HG03571 (cell line): Measurements from ENCODE around the gene OXA1L.
A peak's percentile ranks its signal among the peaks of the same experiment; 100 is the strongest.
"Not testable (repeated sequence)": the region's sequence is repeated elsewhere in the genome, so short reads cannot be mapped to it uniquely, and the experiment has no call there.

Source experiments
- ATAC-seq: cut with Tn5 transposase; IDR thresholded peaks from one replicate; pipeline ENCODE4 v1.9.1; 2021; ENCODE audit not compliant: unreplicated experiment

The OXA1L gene

DNA sequence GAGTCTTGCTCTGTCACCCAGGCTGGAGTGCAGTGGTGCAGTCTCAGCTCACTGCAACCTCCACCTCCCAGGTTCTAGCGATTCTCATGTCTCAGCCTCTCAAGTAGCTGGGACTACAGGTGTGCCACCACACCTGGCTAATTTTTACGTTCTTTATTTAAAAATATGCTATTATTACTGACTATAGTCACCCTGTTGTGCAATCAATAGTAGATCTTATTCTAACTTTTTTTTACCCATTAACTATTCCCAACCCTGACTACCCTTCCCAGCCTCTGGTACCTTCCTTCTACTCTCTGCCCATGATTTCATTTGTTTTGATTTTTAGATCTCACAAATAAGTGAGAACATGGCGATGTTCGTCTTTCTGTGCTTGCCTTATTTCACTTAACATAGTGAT lies 2.5 kb downstream of the OXA1L start:
- no peak for ATAC-seq

GRCh38 chr14:22769369-22769768 lies 2.9 kb downstream of the OXA1L start:
- no peak for ATAC-seq

- no peak for ATAC-seq
These were observed 4.1 kb downstream of the OXA1L start for GRCh38 chr14:22770481-22771187.

DNA sequence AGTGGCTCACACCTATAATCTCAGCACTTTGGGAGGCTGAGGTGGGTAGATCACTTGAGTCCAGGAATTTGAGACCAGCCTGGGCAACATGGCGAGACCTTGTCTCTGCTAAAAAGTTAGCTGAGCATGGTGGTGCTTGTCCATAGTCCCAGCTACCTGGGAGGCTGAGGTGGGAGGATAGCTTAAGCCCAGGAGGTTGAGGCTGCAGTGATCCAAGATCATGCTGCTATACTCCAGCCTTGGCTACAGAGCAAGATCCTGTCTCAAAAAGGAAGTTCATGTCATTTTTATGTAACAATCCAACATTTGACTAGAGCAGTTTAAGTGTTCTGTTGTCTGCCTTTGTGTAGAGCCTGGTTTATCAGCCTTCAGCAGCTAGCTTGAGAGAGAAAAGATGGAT lies 6.2 kb downstream of the OXA1L start:
- no peak for ATAC-seq

DNA sequence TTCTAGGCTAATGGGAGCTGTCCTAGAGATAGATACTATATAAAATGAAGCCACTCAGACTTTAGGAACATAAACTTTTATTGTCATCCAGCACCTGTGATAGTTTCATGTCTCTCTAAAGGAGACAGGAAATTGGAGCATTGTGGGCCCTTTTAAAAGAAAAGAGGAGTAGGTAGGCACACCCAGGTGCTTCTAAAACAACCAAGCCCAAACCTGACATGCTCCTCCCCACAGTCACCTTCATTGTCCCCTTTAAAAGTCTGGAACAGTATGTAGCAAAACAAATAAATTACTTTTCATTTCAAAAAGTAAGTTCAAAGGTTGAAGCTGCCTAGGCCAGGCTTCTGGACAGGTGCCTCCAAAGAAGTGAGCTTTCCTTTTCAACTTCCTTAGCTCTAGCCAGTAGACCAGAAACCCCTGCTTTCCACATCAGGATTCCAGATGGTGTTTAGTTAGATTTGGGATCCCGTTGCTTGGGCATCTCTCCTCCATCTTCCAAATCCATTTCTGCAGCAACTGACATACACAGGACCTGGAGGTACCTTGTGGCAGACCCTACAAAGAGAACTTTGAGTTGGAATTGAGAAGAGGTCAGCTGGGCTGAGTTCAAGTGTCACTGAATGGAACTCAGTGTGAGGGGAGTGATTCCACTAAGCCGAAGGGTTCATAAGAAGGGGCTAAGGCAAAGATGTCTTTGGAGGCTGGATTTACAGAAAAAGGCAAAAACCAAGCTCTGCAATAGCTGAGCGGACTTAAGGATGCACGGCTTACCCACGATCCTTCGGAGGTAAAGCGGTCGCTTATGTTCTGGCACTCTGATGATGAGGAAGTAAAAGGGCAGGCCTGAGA lies 6.9 kb downstream of the OXA1L start:
- ATAC-seq = no peak

GRCh38 chr14:22774011-22774706 lies 7.7 kb downstream of the OXA1L start:
- no peak for ATAC-seq

DNA sequence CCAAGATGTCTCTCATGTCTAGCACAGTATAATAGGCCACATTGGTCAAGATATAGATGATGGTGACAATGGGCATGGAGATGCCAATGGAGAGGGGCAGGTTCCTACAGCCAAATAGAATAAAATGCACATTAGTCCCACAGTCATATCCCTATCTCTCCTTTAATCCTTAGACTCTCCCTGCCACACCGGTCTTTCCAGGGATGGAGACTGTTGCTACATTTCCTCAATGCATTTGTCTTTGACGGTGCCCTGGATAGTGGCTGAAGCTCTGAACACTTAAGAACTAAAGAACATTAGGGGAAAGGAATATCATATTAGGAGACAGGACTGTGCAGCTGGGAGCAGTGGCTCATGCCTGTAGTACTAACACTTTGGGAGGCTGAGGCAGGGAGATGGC lies 9.7 kb downstream of the OXA1L start:
- no peak for ATAC-seq

DNA sequence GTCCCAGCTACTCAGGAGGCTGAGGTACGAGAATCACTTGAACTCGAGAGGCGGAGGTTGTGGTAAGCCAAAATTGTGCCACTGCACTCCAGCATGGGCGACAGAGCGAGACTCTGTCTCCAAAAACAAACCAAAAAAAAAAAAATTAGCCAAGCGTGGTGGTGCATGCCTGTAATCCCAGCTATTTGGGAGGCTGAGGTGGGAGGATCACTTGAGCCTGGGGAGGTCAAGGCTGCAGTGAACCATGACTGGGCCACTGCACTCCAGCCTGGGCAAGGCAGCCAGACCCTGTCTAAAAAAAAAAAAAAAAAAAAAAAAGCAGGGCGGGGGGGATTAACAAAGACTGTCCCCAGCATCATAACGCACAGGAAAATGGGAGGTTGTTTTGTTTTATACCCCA lies 10.4 kb downstream of the OXA1L start:
- not testable (repeated sequence) for ATAC-seq

DNA sequence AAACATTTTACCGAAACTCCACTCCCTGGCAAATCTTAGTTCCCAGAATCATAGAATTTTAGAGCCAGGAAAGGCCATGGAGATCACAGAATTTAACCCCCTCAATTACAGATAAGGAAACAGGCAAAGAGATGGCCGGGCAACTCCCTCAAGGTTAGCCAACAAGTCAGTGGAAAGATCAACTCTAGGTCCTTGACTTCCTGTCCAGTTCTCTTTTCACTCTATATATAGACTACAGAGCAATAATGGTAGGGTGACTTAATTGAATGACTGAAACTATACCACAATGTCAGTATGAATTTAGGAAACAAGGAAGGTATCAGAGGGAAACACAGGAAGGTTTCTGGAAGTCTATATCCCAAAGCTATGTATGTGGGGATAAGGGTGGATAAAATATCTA lies 11.6 kb downstream of the OXA1L start:
- no peak for ATAC-seq

DNA sequence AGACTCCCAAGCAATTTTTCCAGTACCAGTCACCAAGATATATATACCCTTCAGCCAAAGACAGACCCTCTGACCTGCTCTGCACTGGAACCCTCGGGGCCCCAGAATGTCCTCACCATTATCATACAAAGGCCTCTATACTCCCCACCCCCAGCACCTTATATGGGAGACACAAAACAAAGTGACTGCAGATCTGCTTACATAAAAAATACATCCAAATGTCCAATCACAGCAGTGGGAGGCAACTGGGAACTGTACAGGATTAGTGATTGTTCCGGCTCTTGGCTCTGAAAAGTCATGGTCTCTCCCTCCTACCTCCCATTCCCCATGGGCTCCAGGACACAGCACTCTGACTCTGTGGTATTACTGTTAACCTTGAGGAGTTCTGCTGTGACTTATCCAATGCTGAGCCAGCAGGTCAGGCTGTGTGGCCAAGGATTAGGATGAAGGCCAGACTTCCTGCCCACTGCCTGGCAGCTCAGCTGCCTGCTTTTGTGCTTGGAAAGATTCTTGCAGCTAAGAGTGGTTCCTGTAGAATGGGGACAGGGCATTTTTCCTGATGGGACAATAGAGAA lies 13.7 kb downstream of the OXA1L start:
- ATAC-seq = no peak

- ATAC-seq = no peak
These were observed 14.4 kb downstream of the OXA1L start for GRCh38 chr14:22780941-22781300.

GRCh38 chr14:22781301-22781991 lies 15.0 kb downstream of the OXA1L start:
- no peak for ATAC-seq

DNA sequence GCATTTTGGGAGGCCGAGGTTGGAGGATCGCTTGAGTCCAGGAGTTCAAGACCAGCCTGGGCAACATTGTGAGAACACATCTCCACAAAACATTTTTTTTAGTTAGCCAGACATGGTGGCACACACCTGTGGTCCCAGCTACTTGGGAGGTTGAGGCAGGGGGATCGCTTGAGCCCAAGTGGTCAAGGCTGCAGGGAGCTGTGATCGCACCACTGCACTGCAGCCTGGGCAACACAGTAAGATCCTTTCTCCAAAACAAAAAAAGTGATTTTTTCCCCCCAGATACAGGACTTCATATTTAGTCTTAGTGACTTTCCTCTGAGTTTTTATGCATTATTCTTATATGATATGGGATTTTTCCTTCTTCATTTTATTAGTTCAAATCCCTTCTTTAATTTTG lies 20.2 kb downstream of the OXA1L start:
- no peak for ATAC-seq

GRCh38 chr14:22791301-22791700 lies 24.8 kb downstream of the OXA1L start:
- ATAC-seq = no peak

DNA sequence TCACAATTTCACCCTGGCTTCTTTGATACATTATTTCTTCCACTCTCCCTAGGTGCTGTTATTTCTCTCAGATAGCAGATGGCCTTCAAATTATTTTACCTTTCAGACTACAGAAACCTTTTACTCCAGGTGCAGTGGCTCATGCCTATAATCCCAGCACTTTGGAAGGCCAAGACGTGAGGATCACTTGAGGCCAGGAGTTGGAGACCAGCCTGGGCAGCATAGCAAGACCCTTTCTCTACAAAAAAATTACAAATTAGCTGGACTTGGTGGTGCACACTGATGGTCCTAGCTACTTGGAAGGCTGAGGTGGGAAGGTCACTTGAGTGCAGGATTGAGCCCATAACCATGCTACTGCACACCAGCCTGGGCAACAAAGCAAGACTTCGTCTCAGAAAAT lies 25.7 kb downstream of the OXA1L start:
- no peak for ATAC-seq

DNA sequence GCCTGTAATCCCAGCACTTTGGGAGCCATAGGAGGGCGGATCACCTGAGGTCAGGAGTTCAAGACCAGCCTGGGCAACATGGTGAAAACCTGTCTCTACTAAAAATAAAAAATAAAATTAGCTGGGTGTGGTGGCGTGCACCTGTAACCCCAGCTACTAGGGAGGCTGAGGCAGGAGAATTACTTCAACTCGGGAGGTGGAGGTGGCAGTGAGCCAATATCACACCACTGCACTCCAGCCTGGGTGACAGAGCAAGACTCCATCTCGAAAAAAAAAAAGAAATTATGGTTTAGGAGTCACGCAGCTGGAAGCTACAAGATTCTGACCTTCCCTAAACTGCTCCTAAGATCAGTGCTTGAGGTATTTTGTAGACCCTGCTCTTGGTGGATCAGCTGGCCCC lies 27.1 kb downstream of the OXA1L start:
- ATAC-seq = not testable (repeated sequence)

DNA sequence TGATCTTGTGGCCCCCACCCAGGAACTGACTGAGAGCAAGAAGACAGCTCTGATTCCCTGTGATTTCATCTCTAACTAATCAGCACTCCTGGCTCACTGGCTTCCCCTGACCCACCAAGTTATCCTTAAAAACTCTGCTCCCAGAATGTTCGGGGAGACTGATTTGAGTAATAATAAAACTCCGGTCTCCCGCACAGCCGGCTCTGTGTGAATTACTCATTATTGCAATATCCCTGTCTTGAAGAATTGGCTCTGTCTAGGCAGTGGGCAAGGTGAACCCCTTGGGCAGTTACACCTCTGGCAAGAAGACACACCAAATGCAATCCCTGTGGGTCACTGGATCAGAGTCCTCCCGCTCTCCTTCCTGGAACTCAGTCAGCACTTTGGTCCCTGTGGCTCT lies 27.5 kb downstream of the OXA1L start:
- ATAC-seq = no peak

- ATAC-seq = peak; percentile 47
These were observed 28.1 kb downstream of the OXA1L start for GRCh38 chr14:22794551-22794951.

GRCh38 chr14:22796087-22796707 lies 29.7 kb downstream of the OXA1L start:
- peak; percentile 52 for ATAC-seq
